HepG2 (cell line): ENCODE results near the gene RLN3. TPM values are rescaled to one million over a fixed set of nuclear protein-coding genes. Genes with fewer than 3 reads are reported as not detected.

Experiments
- ATAC-seq: fragments of 200-7000 bp; cut with Tn5 transposase; 3 replicates; pipeline ENCODE4 v1.9.1; 2020; ENCODE audit warnings: mild to moderate bottlenecking, moderate library complexity
- BruUV-seq: library from RNA; stranded (reverse); fragments of 400-500 nt; replicated peaks from 2 replicates; lab custom pipeline; 2021; lab: Mats Ljungman, UMichigan
- CTCF ChIA-PET: fragments of 300-600 bp; formaldehyde crosslinking; extraction: SDS; loops from one replicate; lab custom pipeline; 2021; ENCODE audit warnings: low total read pairs, inconsistent platforms, low intra/inter-chr PET ratio; lab: Yijun Ruan, JAX
- POLR2A ChIA-PET: fragments of 350-600 bp; sonication (Branson Sonifier 250); formaldehyde crosslinking; loops from one replicate; lab custom pipeline; 2020; ENCODE audit warnings: antibody characterized with exemption, inconsistent platforms; lab: Yijun Ruan, JAX
- DNase-seq: peaks from one replicate; pipeline ENCODE4 v3.0.0-alpha.2; 2015; ENCODE audit warnings: low spot score
- FAIRE-seq: peaks from 3 replicates; lab custom pipeline; 2011; peaks lifted over from hg19 to GRCh38; lab: Jason Lieb, UNC
- H2AFZ ChIP-seq: one replicate; pipeline ENCODE4 v1.6.1; 2011; ENCODE audit warnings: low read length, inconsistent platforms
- H3K27ac ChIP-seq: fragments of 300-600 bp; 3 replicates; pipeline ENCODE4 v1.8.0; 2011; ENCODE audit warnings: mixed run types, mild to moderate bottlenecking, mixed read lengths, low read length, inconsistent platforms; ENCODE audit not compliant: insufficient read depth; ENCODE audit errors: extremely low read length
- H3K27me3 ChIP-seq, 2 experiments: fragments of 200-600 bp in 1 of 2; 2 replicates in 1 of 2; 3 replicates in 1 of 2; pipeline versions ENCODE4 v1.6.0 to v1.8.0; 2011; ENCODE audit warnings: low read length in 2 of 2, mild to moderate bottlenecking in 2 of 2, moderate library complexity in 2 of 2, inconsistent platforms in 1 of 2; ENCODE audit not compliant: insufficient read depth in 2 of 2, control insufficient read depth in 1 of 2
- H3K36me3 ChIP-seq, 2 experiments: fragments of 200-600 bp in 1 of 2; replicated peaks in 1 of 2; 2 replicates in 1 of 2; 3 replicates in 1 of 2; pipeline versions ENCODE4 v1.5.1 to v1.8.0; 2011; ENCODE audit warnings: low read length in 2 of 2, inconsistent platforms in 1 of 2; ENCODE audit not compliant: insufficient read depth in 2 of 2, control insufficient read depth in 1 of 2
- H3K4me1 ChIP-seq: 2 replicates; pipeline ENCODE4 v1.5.1; 2012; ENCODE audit warnings: low read length, inconsistent platforms; ENCODE audit not compliant: insufficient read depth
- H3K4me2 ChIP-seq: 2 replicates; pipeline ENCODE4 v1.6.0; 2011; ENCODE audit warnings: low read depth, low read length, inconsistent platforms
- H3K4me3 ChIP-seq, 3 experiments: fragments of 200-600 bp in 1 of 3; sonication (generic), shearing (Covaris generic) in 1 of 3; replicated peaks in 1 of 3; 2 replicates each; pipeline ENCODE4 v1.5.1; 2011 to 2016; ENCODE audit warnings: low read length in 3 of 3, inconsistent platforms in 2 of 3, low read depth in 2 of 3, mild to moderate bottlenecking in 2 of 3, control low read depth in 1 of 3, mixed read lengths in 1 of 3; ENCODE audit not compliant: insufficient read depth in 1 of 3
- H3K79me2 ChIP-seq: one replicate; pipeline ENCODE4 v1.6.1; 2011; ENCODE audit warnings: low read length, inconsistent platforms; ENCODE audit not compliant: insufficient read depth
- H3K9ac ChIP-seq: 2 replicates; pipeline ENCODE4 v1.6.0; 2011; ENCODE audit warnings: mild to moderate bottlenecking, low read depth, low read length, inconsistent platforms; ENCODE audit not compliant: insufficient read depth
- H3K9me3 ChIP-seq: 2 replicates; pipeline ENCODE4 v1.5.1; 2012; ENCODE audit warnings: mild to moderate bottlenecking, low read length
- H4K20me1 ChIP-seq: 2 replicates; pipeline ENCODE4 v1.6.0; 2011; ENCODE audit warnings: inconsistent platforms, mild to moderate bottlenecking, low read length, moderate library complexity; ENCODE audit not compliant: insufficient read depth
- DPF2 ChIP-seq: sonication (generic); formaldehyde crosslinking; IDR thresholded peaks from 2 replicates; pipeline ENCODE4 v1.4.0; 2020; ENCODE audit warnings: mild to moderate bottlenecking, low read depth, missing genetic modification reagents, borderline replicate concordance
- KLF15 ChIP-seq: sonication (generic); formaldehyde crosslinking; IDR thresholded peaks from 2 replicates; pipeline ENCODE4 v1.8.1; 2023; ENCODE audit warnings: borderline replicate concordance, mild to moderate bottlenecking, inconsistent platforms, missing genetic modification reagents, mixed read lengths
- SATB2 ChIP-seq: sonication (generic); formaldehyde crosslinking; IDR thresholded peaks from 2 replicates; pipeline ENCODE4 v1.5.0; 2020; ENCODE audit warnings: missing genetic modification reagents
- ZNF550 ChIP-seq: sonication (generic); formaldehyde crosslinking; IDR thresholded peaks from 2 replicates; pipeline ENCODE4 v1.4.0; 2020; ENCODE audit warnings: mild to moderate bottlenecking, missing genetic modification reagents, borderline replicate concordance
- ZNF556 ChIP-seq: sonication (generic); formaldehyde crosslinking; IDR thresholded peaks from 2 replicates; pipeline ENCODE4 v1.4.0; 2020; ENCODE audit warnings: mild to moderate bottlenecking, missing genetic modification reagents, borderline replicate concordance
- ZNF629 ChIP-seq: sonication (generic); formaldehyde crosslinking; conservative IDR thresholded peaks from 2 replicates; pipeline ENCODE4 v1.5.0; 2020; ENCODE audit warnings: missing genetic modification reagents
- ZNF75D ChIP-seq: sonication (generic); formaldehyde crosslinking; IDR thresholded peaks from 2 replicates; pipeline ENCODE4 v1.8.1; 2023; ENCODE audit warnings: missing genetic modification reagents, mild to moderate bottlenecking, borderline replicate concordance
- WGBS: methylation state at CpG from one replicate; pipeline ENCODE4 v1.1.6; 2017; ENCODE audit warnings: low lambda C conversion rate; 5-methylcytosine and 5-hydroxymethylcytosine counted together
- in situ Hi-C: cut with HindIII; loops from 2 replicates; pipeline ENCODE4 v1.10.0; 2017; ENCODE audit warnings: low pct_unique_long_range_greater_than_20kb; ENCODE audit not compliant: extremely low pct_ligation_motif_present
- intact Hi-C: fragments of 100-400 bp; cut with micrococcal nuclease; formaldehyde crosslinking; loops from one replicate; pipeline ENCODE4 v1.10.0; 2022; ENCODE audit not compliant: unreplicated experiment
- polyA plus RNA-seq, 8 experiments: library from polyadenylated mRNA; depleted of rRNA in 3 of 8; stranded (reverse) in 7 of 8; unstranded in 1 of 8; fragments of >200 nt; fragmentation: Illumina TruSeq in 4 of 8; extraction: Trizol in 4 of 8; gene quantifications; 2 replicates each; pipeline versions ENCODE4 v1.2.1 to v1.2.3, GENCODE V29; 2011 to 2016; ENCODE audit warnings: low read depth in 4 of 8, missing spikeins in 1 of 8, mixed read lengths in 1 of 8; ENCODE audit not compliant: insufficient read depth in 1 of 8
- total RNA-seq, 5 experiments: library from RNA; depleted of rRNA; stranded (reverse); fragments of >200 nt; fragmentation: Illumina TruSeq; extraction: Trizol; gene quantifications; 2 replicates each; pipeline ENCODE4 v1.2.3, GENCODE V29; 2016; ENCODE audit warnings: low read depth in 1 of 5
- TF ChIP-seq, protein P1 (sequence below): sonication (generic); formaldehyde crosslinking; IDR thresholded peaks from 2 replicates; pipeline ENCODE4 v1.5.1; 2020; ENCODE audit warnings: mild to moderate bottlenecking, moderate library complexity, missing genetic modification reagents

RLN3 gene
- total and polyA plus RNA-seq, 2 of the 13 experiments (the other 11 are each of a cell fraction or from before 2014, with no cell fraction given): not detected

DNA sequence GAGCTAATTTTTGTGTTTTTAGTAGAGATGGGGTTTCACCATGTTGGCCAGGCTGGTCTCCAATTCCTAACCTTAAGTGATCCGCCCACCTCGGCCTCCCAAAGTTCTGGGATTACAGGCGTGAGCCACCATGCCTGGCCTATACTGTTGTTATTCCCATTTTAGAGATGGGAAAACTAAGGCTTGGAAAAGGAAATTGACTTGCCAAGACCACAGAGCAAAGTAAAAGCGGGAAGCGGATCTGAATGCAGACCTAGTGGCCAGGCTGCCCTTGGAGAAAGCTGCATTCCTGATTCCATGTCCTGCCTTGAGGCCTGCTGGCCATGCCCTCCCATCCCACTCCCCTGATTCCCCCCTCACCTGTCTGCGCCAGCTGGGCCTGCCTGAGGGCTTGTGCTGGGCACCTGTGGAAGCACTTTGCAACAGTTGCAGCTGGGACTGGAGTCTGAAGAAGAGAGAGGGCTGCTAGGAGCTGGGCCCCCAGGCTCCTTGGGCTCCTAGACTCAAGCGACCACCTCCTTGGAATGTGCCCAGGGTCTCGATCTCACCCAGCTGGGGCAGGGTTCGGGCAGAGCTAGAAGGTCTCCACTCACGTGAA is 28.2 kb downstream of the RLN3 start:
- Histone ChIP-seq H3K9me3 (no peaks in the 10 kb centered on the region), H3K36me3 (no peaks in the 10 kb centered on the region), H3K4me1 (peaks cover 26% of the 10 kb centered on the region), H3K79me2 (no peaks in the 10 kb centered on the region), H3K4me2 (no peak overlapping the region), H3K27me3 (no peaks in the 10 kb centered on the region), H3K27ac (no peak overlapping the region), H4K20me1 (no peaks in the 10 kb centered on the region), H3K4me3 (no peak overlapping the region), H2AFZ (no peak overlapping the region)
- FAIRE-seq: no peak
- no TSS peak for BruUV-seq
- in situ Hi-C loops (loop anchor here (25.0 kb wide), 1 partner anchor 294 kb away; the partner anchor contains the start of genes C19orf53 and MRI1), intact Hi-C loops (no loop called here)
- CTCF ChIA-PET: no interaction called here
- DNase-seq: no peak
- no peak for ATAC-seq
- POLR2A ChIA-PET: interaction anchor here (1.4 kb wide), 1 partner anchor 15 kb away, joined by 3 read pairs; no protein-coding TSS in a partner anchor
- TF ChIP-seq ZNF556 (CRISPR knock-in tag) (no peak), DPF2 (CRISPR knock-in tag) (no peak), ZNF550 (no peak), KLF15 (CRISPR knock-in tag) (no peak), ZNF75D (CRISPR knock-in tag) (no peak), SATB2 (CRISPR knock-in tag) (no peak), ZNF629 (CRISPR knock-in tag) (peak; percentile 78)
- TF ChIP-seq, protein P1, sequence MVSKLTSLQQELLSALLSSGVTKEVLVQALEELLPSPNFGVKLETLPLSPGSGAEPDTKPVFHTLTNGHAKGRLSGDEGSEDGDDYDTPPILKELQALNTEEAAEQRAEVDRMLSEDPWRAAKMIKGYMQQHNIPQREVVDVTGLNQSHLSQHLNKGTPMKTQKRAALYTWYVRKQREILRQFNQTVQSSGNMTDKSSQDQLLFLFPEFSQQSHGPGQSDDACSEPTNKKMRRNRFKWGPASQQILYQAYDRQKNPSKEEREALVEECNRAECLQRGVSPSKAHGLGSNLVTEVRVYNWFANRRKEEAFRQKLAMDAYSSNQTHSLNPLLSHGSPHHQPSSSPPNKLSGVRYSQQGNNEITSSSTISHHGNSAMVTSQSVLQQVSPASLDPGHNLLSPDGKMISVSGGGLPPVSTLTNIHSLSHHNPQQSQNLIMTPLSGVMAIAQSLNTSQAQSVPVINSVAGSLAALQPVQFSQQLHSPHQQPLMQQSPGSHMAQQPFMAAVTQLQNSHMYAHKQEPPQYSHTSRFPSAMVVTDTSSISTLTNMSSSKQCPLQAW (CRISPR knock-in tag): no peak
- TF ChIP-seq, all 625 proteins: peak for 1
- no peak overlapping the region for H3K9ac ChIP-seq
- 92% methylated on average over 5 of the region's 10 CpGs for WGBS
